HCT116 (cell line): ENCODE results near the gene PPP1R3E. TPM values are rescaled to one million over a fixed set of nuclear protein-coding genes. Genes with fewer than 3 reads are reported as not detected.

ENCODE experiments used
- ATAC-seq: fragments of 200-7000 bp; cut with Tn5 transposase; 2 replicates; pipeline ENCODE4 v1.9.1; 2020; ENCODE audit warnings: mild to moderate bottlenecking, moderate library complexity
- BruUV-seq: library from RNA; stranded (reverse); fragments of 400-500 nt; replicated peaks from 2 replicates; lab custom pipeline; 2021; lab: Mats Ljungman, UMichigan
- CTCF ChIA-PET: fragments of 300-600 bp; sonication (Branson Sonifier 250); formaldehyde crosslinking; loops from one replicate; lab custom pipeline; 2021; ENCODE audit warnings: antibody characterized with exemption; lab: Charles Lee
- POLR2A ChIA-PET: fragments of 300-600, 350-600 bp; sonication (Branson Sonifier 250); formaldehyde crosslinking; loops from one replicate; lab custom pipeline; 2021; ENCODE audit warnings: antibody characterized with exemption; lab: Charles Lee
- RAD21 ChIA-PET, 2 experiments: fragments of 300-600 bp; sonication (Branson Sonifier 250); formaldehyde crosslinking; loops; one replicate each; lab custom pipeline; 2023; ENCODE audit warnings: low total read pairs in 2 of 2; ENCODE audit not compliant: uncharacterized antibody in 2 of 2, unreplicated experiment in 2 of 2, low non-redundant PET in 1 of 2; lab: Charles Lee
- DNase-seq: peaks from one replicate; pipeline ENCODE4 v3.0.0-alpha.2; 2010; ENCODE audit warnings: low read depth, low spot score
- H2AFZ ChIP-seq: fragments of 200-600 bp; shearing (Covaris generic), sonication (generic); 2 replicates; pipeline ENCODE4 v1.6.1; 2017; ENCODE audit warnings: low read depth, mixed run types, mixed read lengths, antibody characterized with exemption, low read length; ENCODE audit not compliant: poor library complexity, severe bottlenecking
- H3K27ac ChIP-seq: 2 replicates; pipeline ENCODE4 v1.5.1; 2012; ENCODE audit warnings: low read depth, low read length
- H3K27me3 ChIP-seq: fragments of 200-600 bp; sonication (generic); 2 replicates; pipeline ENCODE4 v1.6.1; 2016; ENCODE audit warnings: mixed run types, low read length, mixed read lengths; ENCODE audit not compliant: insufficient read depth
- H3K36me3 ChIP-seq, 2 experiments: fragments of 200-500 bp in 1 of 2; fragments of 200-600 bp in 1 of 2; sonication (Bioruptor generic) in 1 of 2; sonication (generic) in 1 of 2; 2 replicates each; pipeline versions ENCODE4 v1.5.1 to v1.6.1; 2014 to 2016; ENCODE audit warnings: low read length in 2 of 2, inconsistent platforms in 1 of 2, mixed read lengths in 1 of 2, mixed run types in 1 of 2; ENCODE audit not compliant: insufficient read depth in 2 of 2, control insufficient read depth in 1 of 2
- H3K4me1 ChIP-seq, 2 experiments: fragments of 200-600 bp in 1 of 2; sonication (generic) in 1 of 2; 2 replicates each; pipeline versions ENCODE4 v1.5.1 to v1.6.1; 2012 to 2017; ENCODE audit warnings: low read length in 2 of 2, inconsistent platforms in 1 of 2, mild to moderate bottlenecking in 1 of 2, mixed read lengths in 1 of 2, mixed run types in 1 of 2, moderate library complexity in 1 of 2; ENCODE audit not compliant: insufficient read depth in 2 of 2, control insufficient read depth in 1 of 2
- H3K4me2 ChIP-seq: fragments of 200-600 bp; sonication (generic); 2 replicates; pipeline ENCODE4 v1.6.1; 2017; ENCODE audit warnings: mixed run types, low read length, mixed read lengths
- H3K4me3 ChIP-seq, 2 experiments: fragments of 200-600 bp in 1 of 2; sonication (generic) in 1 of 2; replicated peaks in 1 of 2; 2 replicates each; pipeline ENCODE4 v1.5.1; 2011 to 2016; ENCODE audit warnings: low read length in 2 of 2, control low read depth in 1 of 2, low read depth in 1 of 2, mild to moderate bottlenecking in 1 of 2, mixed read lengths in 1 of 2, mixed run types in 1 of 2
- H3K79me2 ChIP-seq: fragments of 200-600 bp; sonication (generic); 2 replicates; pipeline ENCODE4 v1.6.1; 2017; ENCODE audit warnings: mild to moderate bottlenecking, mixed run types, low read length, moderate library complexity, mixed read lengths; ENCODE audit not compliant: insufficient read depth
- H3K9ac ChIP-seq: fragments of 200-600 bp; sonication (generic); 2 replicates; pipeline ENCODE4 v1.6.1; 2016; ENCODE audit warnings: low read length, mixed read lengths
- H3K9me2 ChIP-seq: fragments of 200-600 bp; sonication (generic), shearing (Covaris generic); 2 replicates; pipeline ENCODE4 v1.6.1; 2017; ENCODE audit warnings: mixed run types, mild to moderate bottlenecking, moderate library complexity; ENCODE audit not compliant: insufficient read depth
- H3K9me3 ChIP-seq, 2 experiments: fragments of 200-500 bp in 1 of 2; fragments of 200-600 bp in 1 of 2; sonication (Bioruptor generic) in 1 of 2; sonication (generic) in 1 of 2; 2 replicates each; pipeline ENCODE4 v1.6.1; 2014 to 2017; ENCODE audit warnings: low read length in 2 of 2, mixed read lengths in 2 of 2, inconsistent platforms in 1 of 2, low read depth in 1 of 2, mild to moderate bottlenecking in 1 of 2, mixed run types in 1 of 2, moderate library complexity in 1 of 2; ENCODE audit not compliant: control insufficient read depth in 1 of 2, insufficient read depth in 1 of 2
- H4K20me1 ChIP-seq: fragments of 200-600 bp; sonication (generic), shearing (Covaris generic); 2 replicates; pipeline ENCODE4 v1.6.1; 2017; ENCODE audit warnings: mixed run types, mild to moderate bottlenecking, moderate library complexity; ENCODE audit not compliant: insufficient read depth
- CBX3 ChIP-seq: IDR thresholded peaks from 2 replicates; pipeline ENCODE4 v1.6.1; 2012; ENCODE audit warnings: low read depth
- EZH2 ChIP-seq: fragments of 200-600 bp; sonication (generic); IDR thresholded peaks from 2 replicates; pipeline ENCODE4 v1.6.1; 2017; ENCODE audit warnings: antibody characterized with exemption, mixed run types
- JUND ChIP-seq: IDR thresholded peaks from 2 replicates; pipeline ENCODE4 v1.6.1; 2012
- POLR2AphosphoS5 ChIP-seq: IDR thresholded peaks from 2 replicates; pipeline ENCODE4 v1.6.1; 2011; ENCODE audit warnings: mild to moderate bottlenecking, low read depth, low read length, moderate library complexity
- RAD21 ChIP-seq: IDR thresholded peaks from 2 replicates; pipeline ENCODE4 v1.6.1; 2012; ENCODE audit warnings: low read depth, mild to moderate bottlenecking
- YY1 ChIP-seq: IDR thresholded peaks from 2 replicates; pipeline ENCODE4 v1.6.1; 2011; ENCODE audit warnings: low read length, low read depth, moderate library complexity, mild to moderate bottlenecking; ENCODE audit not compliant: insufficient replicate concordance; ENCODE audit errors: extremely low read depth
- ZFX ChIP-seq: fragments of 450-650 bp; IDR thresholded peaks from 2 replicates; pipeline ENCODE4 v1.6.1; 2017
- intact Hi-C: fragments of 100-400 bp; cut with micrococcal nuclease; formaldehyde crosslinking; loops from 2 replicates; pipeline ENCODE4 v1.10.0; 2022
- total RNA-seq: library from RNA; stranded (reverse); gene quantifications from one replicate; pipeline ENCODE4 v1.2.1, GENCODE V29; 2021; ENCODE audit not compliant: unreplicated experiment
- TF ChIP-seq, protein P1 (sequence below), 3 experiments: fragments of 200-600 bp in 1 of 3; sonication (generic) in 1 of 3; IDR thresholded peaks in 2 of 3; conservative IDR thresholded peaks in 1 of 3; 2 replicates each; pipeline ENCODE4 v1.5.1; 2012 to 2017; ENCODE audit warnings: low read depth in 2 of 3, low read length in 2 of 3, antibody characterized with exemption in 1 of 3, borderline replicate concordance in 1 of 3, control low read depth in 1 of 3, mild to moderate bottlenecking in 1 of 3, mixed read lengths in 1 of 3, mixed run types in 1 of 3, moderate library complexity in 1 of 3; ENCODE audit not compliant: insufficient read depth in 1 of 3

The PPP1R3E gene
- total RNA-seq, 1 experiment from 2014 or later: 5.6 TPM

DNA sequence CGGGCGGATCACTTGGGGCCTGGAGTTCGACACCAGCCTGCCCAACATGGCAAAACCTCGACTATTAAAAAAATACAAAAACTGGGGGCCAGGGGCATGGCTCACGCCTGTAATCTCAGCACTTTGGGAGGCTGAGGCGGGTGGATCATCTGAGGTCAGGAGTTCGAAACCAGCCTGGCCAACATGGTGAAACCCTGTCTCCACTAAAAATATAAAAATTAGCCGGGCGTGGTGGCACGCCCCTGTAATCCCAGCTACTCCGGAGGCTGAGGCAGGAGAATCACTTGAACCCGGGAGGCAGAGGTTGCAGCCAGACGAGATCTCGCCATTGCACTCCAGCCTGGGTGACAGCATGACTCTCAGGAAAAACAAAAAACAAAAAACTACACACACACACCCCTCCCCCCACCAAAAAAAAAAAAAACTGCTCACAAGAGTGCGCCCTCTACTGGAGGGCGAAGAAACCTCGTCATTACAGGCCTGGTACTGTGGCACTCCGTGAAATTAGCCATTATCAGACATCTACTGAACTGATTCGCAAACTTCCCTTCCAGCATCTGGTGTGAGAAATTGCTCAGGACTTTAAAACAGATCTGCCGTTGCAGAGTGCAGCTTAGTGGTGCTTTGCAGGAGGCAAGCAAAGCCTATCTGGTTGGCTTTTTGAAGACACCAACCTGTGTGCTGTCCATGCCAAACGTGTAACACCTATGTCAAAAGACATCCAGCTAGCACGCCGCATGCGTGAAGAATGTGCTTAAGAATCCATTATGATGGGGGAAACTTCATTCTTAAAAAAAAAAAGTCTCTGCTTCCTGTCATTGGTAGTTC lies 7.7 kb downstream of the PPP1R3E start:
- Histone ChIP-seq H2AFZ (no peak overlapping the region), H3K27me3 (no peaks in the 10 kb centered on the region), H3K9ac (0 out of 2 replicates have a peak overlapping the region, but pooled peaks have one; percentile 8), H3K9me2 (no peaks in the 10 kb centered on the region), H3K4me1 (peaks cover 8 to 17% of the 10 kb centered on the region in 2 experiments), H3K4me3 (no peak overlapping the region), H3K79me2 (no peaks in the 10 kb centered on the region), H3K27ac (no peak overlapping the region), H3K9me3 (no peaks in the 10 kb centered on the region), H3K4me2 (peak overlapping the region; percentile 46), H4K20me1 (no peaks in the 10 kb centered on the region), H3K36me3 (no peaks in the 10 kb centered on the region)
- RAD21 ChIA-PET: no interaction called here
- POLR2A ChIA-PET: no interaction called here
- CTCF ChIA-PET: interaction anchor here (0.7 to 1.9 kb wide), 7 partner anchors 9 to 288 kb away, joined by 3 to 5 read pairs (median 3); partner anchors contain the start of gene HOMEZ
- intact Hi-C loops: no loop called here
- ATAC-seq: peak; percentile 81
- TF ChIP-seq JUND (0 out of 2 replicates have a peak, but pooled peaks have one; percentile 11), RAD21 (peak; percentile 40; the same call in 1 of the 2 replicates), POLR2AphosphoS5 (peak; percentile 28; the same call in 1 of the 2 replicates), CBX3 (peak; percentile 37; the same call in 1 of the 2 replicates), ZFX (no peak), YY1 (peak; percentile 24), EZH2 (no peak)
- TF ChIP-seq, protein P1, sequence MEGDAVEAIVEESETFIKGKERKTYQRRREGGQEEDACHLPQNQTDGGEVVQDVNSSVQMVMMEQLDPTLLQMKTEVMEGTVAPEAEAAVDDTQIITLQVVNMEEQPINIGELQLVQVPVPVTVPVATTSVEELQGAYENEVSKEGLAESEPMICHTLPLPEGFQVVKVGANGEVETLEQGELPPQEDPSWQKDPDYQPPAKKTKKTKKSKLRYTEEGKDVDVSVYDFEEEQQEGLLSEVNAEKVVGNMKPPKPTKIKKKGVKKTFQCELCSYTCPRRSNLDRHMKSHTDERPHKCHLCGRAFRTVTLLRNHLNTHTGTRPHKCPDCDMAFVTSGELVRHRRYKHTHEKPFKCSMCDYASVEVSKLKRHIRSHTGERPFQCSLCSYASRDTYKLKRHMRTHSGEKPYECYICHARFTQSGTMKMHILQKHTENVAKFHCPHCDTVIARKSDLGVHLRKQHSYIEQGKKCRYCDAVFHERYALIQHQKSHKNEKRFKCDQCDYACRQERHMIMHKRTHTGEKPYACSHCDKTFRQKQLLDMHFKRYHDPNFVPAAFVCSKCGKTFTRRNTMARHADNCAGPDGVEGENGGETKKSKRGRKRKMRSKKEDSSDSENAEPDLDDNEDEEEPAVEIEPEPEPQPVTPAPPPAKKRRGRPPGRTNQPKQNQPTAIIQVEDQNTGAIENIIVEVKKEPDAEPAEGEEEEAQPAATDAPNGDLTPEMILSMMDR (IDR thresholded peaks at IDR 0.05 in 2 of 3, conservative IDR thresholded peaks at IDR 0.05 in 1 of 3; ENCODE audit: borderline replicate concordance in 1 of 3, insufficient read depth in 1 of 3, low read depth in 2 of 3, low read length in 2 of 3): peak; percentile 41 to 87 (median 83); a peak in 5 of 6 replicates
- no peak for DNase-seq
- BruUV-seq: no TSS peak
